HG03159 (cell line): ENCODE measurements around the gene PLPPR1.
"Not testable (repeated sequence)": the region's sequence is repeated elsewhere in the genome, so short reads cannot be mapped to it uniquely, and the experiment has no call there.

Experiments
- ATAC-seq: cut with Tn5 transposase; IDR thresholded peaks from one replicate; pipeline ENCODE4 v1.9.1; 2021; ENCODE audit warnings: mild to moderate bottlenecking, moderate library complexity; ENCODE audit not compliant: unreplicated experiment

PLPPR1 gene

GRCh38 chr9:101274971-101275768 is 246.6 kb downstream of the PLPPR1 start:
- ATAC-seq, result no peak

- no peak for ATAC-seq
These were observed 247.3 kb downstream of the PLPPR1 start for GRCh38 chr9:101275769-101276250.

GRCh38 chr9:101291043-101291442 is 262.5 kb downstream of the PLPPR1 start:
- ATAC-seq, result not testable (repeated sequence)

- ATAC-seq, result no peak
These were observed 271.4 kb downstream of the PLPPR1 start for GRCh38 chr9:101299901-101300300.

DNA sequence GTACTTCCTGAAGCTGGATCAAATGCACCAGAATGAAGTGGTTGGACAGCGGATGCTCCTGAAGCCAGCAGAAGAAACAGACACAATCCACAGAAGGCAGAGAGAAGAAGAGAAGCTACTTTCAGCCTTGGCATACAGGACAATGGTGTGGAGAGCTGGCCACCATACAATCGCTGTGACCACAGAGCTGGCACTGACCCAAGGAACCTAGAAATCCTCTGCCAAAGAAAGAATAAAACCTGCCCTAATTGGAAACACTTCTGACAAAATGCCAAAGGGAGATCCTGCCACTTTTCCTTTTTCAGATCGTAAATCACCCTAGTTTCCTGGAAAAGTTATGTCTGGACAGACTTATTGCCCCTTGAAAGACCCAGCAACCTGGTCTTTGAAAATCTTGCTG is 278.5 kb downstream of the PLPPR1 start:
- ATAC-seq, result no peak

- no peak for ATAC-seq
These were observed 279.1 kb downstream of the PLPPR1 start for GRCh38 chr9:101307524-101308213.

- no peak for ATAC-seq
These were observed 280.6 kb downstream of the PLPPR1 start for GRCh38 chr9:101309139-101309538.

- no peak for ATAC-seq
These were observed 282.7 kb downstream of the PLPPR1 start for GRCh38 chr9:101311191-101311590.

DNA sequence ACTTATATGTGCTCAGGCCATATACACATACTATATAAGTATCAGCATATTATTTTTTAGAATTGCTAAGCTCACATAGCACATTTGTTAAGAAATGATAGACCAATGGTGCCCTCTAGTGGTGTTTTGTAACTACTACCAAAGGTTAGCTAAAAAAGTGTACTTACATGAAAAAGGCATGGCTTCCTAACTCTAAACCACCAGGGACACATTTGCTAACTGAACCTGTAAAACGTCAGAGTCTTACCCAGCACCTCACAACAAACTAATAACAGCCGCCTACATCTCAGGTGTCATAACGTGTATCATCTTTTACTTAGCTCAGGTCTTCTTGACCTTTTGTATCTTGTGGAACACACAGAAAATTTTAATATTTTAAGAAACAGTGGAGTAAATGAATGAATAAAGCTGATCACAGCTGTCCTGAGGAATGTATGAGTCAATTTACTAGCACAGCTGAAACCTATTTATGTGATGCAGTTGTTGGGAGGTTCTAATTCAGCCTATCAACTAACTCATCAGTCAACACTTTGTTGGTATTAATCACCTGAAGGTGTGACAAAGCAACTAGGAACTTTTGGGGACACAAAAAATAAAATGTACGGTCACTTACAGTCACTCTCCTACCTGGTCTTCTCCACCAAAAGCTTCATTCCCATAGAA is 283.4 kb downstream of the PLPPR1 start:
- peak; percentile 95 for ATAC-seq

DNA sequence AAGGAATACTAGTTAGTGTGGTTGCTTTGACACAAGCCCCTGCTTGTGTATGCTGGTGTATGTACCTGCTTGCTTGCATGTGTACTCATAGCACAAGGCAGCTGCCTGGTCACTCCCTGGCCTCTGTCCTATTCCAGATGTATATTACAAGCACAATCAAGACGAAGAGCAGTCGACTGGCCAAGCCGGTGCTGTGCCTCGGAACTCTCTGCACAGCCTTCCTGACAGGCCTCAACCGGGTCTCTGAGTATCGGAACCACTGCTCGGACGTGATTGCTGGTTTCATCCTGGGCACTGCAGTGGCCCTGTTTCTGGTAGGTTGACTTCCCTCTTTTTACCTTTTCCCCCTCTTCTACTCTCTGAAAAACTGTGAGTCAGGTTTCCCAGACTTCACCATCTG is 284.1 kb downstream of the PLPPR1 start:
- ATAC-seq, result no peak

DNA sequence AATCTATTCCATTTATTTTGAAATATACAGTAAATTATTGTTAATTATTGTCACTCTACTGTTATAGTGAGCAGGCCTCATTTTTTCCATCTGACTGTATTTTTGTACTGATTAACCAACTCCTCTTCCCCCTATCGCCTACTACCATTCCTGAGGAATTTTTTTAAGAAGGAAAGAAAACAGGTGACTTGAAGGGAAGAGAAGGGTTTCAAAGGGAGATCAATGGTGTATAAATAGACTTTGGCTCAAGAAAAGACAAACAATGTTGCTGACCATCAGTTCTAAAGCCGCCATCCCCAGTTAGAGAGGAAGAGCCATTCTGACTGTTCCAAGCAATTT is 286.6 kb downstream of the PLPPR1 start:
- ATAC-seq, result no peak

- no peak for ATAC-seq
These were observed 289.2 kb downstream of the PLPPR1 start for GRCh38 chr9:101317735-101318134.

GRCh38 chr9:101323129-101323528 is 294.6 kb downstream of the PLPPR1 start:
- ATAC-seq, result no peak

GRCh38 chr9:101324245-101324804 is 295.8 kb downstream of the PLPPR1 start:
- no peak for ATAC-seq

DNA sequence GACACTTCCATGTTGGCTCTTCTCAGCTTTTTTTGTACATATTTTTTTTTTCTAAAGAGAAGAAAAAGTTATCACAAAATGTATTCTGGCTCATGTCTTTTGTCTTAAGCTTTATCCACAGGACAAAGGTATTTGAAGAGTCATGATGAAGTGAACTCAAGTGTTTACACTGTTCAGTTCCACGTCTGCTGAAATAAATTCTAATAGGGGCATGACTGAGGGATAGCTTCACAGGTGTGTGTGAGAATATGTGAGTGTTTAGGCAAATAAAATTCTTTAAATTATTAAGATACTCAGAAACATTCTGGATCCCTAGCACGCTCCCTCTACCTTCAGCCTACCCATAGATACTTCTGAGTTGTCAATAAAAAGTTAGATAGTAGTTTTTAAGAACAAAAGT is 296.5 kb downstream of the PLPPR1 start:
- no peak for ATAC-seq

DNA sequence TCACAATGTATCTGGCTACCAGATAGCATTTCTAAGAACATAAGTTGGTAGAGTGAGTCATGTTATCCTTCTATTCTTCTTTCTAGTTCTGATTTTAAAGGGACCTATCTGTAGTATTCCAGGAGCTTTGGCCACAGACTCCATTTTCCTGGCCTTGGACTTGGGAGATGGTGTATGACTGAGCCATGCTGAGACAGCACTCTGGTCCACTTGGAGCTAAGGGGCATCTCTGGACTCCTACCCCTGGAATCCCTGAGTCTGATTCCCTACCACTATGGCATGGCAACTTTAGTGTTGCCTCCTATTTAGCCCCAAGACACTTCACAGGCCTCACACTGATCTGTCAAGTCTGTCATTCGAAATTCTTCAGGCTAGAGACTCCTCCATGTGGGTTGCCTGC is 297.5 kb downstream of the PLPPR1 start:
- no peak for ATAC-seq

GRCh38 chr9:101326501-101326900 is 298.0 kb downstream of the PLPPR1 start:
- no peak for ATAC-seq

DNA sequence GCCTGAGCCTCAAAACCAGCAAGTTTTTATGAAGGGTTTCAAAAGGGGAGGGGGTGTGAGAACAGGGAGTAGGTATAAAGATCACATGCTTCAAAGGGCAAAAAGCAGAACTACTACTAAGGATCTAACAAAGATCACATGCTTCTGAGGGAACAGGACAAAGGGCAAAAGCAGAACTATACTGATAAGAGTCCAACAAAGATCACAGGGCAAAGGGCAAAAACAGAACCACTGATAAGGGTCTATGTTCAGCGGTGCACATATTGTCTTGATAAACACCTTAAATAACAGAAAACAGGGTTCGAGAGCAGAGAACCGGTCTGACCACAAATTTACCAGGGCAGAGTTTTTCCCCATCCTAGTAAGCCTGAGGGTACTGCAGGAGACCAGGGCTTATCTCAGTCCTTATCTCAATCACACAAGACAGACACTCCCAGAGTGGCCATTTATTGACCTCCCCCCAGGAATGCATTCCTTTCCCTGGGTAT is 298.9 kb downstream of the PLPPR1 start:
- not testable (repeated sequence) for ATAC-seq

GRCh38 chr9:101332362-101332761 is 303.8 kb downstream of the PLPPR1 start:
- no peak for ATAC-seq

- ATAC-seq, result no peak
These were observed 305.0 kb downstream of the PLPPR1 start for GRCh38 chr9:101333490-101333889.
